ENCODE data around the gene RAB32.
"Not testable (repeated sequence)": the region's sequence is repeated elsewhere in the genome, so short reads cannot be mapped to it uniquely, and the experiment has no call there.

Gene RAB32

GRCh38 chr6:146546443-146547043 is 2.9 kb downstream of the RAB32 start:
- TF ChIP-seq Cebpa-rat (IDR thresholded peaks at IDR 0.05) = peak; percentile 38; the same call in 1 of the 2 replicates
- Histone ChIP-seq H3K27me3 (no peaks in the 10 kb centered on the region), H3K4me2 (no peak overlapping the region), H3K9ac (no peak overlapping the region), H3K4me1 (no peaks in the 10 kb centered on the region), H3K4me3 (no peak overlapping the region), H3K9me3 (peaks cover 17% of the 10 kb centered on the region), H3K36me3 (no peaks in the 10 kb centered on the region), H3K27ac (no peak overlapping the region), H4K20me1 (no peaks in the 10 kb centered on the region)

GRCh38 chr6:146547889-146548288 is 4.3 kb downstream of the RAB32 start:
- no peak for TF ChIP-seq Cebpa-rat (IDR thresholded peaks at IDR 0.05)
- Histone ChIP-seq H3K27ac (no peak overlapping the region), H3K4me3 (no peak overlapping the region)

DNA sequence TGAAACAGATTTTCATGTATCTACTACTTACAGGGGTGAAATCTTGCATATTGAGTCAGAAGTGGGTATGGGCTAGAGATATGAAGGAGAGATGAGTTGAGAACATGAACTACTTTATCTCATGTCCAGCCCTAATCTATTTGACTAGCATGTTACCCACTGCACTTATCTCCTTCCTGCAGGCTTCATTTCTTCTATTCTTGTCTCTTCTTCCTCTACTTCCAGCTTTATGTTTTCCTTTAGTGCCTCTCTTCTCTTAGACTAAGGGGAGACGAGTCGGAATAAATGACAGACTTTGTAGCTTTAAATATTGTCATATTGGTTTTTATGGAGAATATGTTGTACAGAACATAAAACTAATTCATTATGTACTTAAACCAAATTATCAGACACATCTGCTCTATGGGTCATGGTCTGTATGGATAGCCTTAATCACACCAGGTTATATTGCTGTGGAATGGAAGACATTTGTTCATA is 5.3 kb downstream of the RAB32 start:
- H3K4me1 ChIP-seq = no peaks in the 10 kb centered on the region
- no peak overlapping the region for H3K27ac ChIP-seq
- no peak overlapping the region for H3K4me3 ChIP-seq
- TF ChIP-seq Cebpa-rat (IDR thresholded peaks at IDR 0.05) = no peak
- peaks cover 5% of the 10 kb centered on the region for H3K9me3 ChIP-seq
- no peak overlapping the region for H3K9ac ChIP-seq
- no peaks in the 10 kb centered on the region for H3K27me3 ChIP-seq
- H3K36me3 ChIP-seq = no peaks in the 10 kb centered on the region
- no peak overlapping the region for H3K4me2 ChIP-seq
- no peaks in the 10 kb centered on the region for H4K20me1 ChIP-seq

More at GRCh38 chr6:146547889-146548288, 4.3 kb downstream of the RAB32 start:
- H3K9ac ChIP-seq = no peak overlapping the region
- no peaks in the 10 kb centered on the region for H3K4me1 ChIP-seq
- no peaks in the 10 kb centered on the region for H3K36me3 ChIP-seq
- no peak overlapping the region for H3K4me2 ChIP-seq
- peaks cover 16% of the 10 kb centered on the region for H3K9me3 ChIP-seq
- H3K27me3 ChIP-seq = no peaks in the 10 kb centered on the region
- no peaks in the 10 kb centered on the region for H4K20me1 ChIP-seq

- Histone ChIP-seq H3K9ac (no peak overlapping the region), H3K4me3 (no peak overlapping the region), H3K4me1 (no peaks in the 10 kb centered on the region), H4K20me1 (no peaks in the 10 kb centered on the region), H3K27me3 (no peaks in the 10 kb centered on the region), H3K4me2 (no peak overlapping the region), H3K9me3 (no peaks in the 10 kb centered on the region), H3K36me3 (no peaks in the 10 kb centered on the region), H3K27ac (no peak overlapping the region)
- peak; percentile 87 for TF ChIP-seq Cebpa-rat (IDR thresholded peaks at IDR 0.05)
These were observed 7.3 kb downstream of the RAB32 start for GRCh38 chr6:146550911-146551310.

GRCh38 chr6:146551545-146551944 is 7.9 kb downstream of the RAB32 start:
- no peaks in the 10 kb centered on the region for H3K4me1 ChIP-seq
- H3K36me3 ChIP-seq = no peaks in the 10 kb centered on the region
- no peaks in the 10 kb centered on the region for H4K20me1 ChIP-seq
- no peaks in the 10 kb centered on the region for H3K9me3 ChIP-seq
- no peak overlapping the region for H3K9ac ChIP-seq
- no peak overlapping the region for H3K4me3 ChIP-seq
- no peaks in the 10 kb centered on the region for H3K27me3 ChIP-seq
- no peak for TF ChIP-seq Cebpa-rat (IDR thresholded peaks at IDR 0.05)
- no peak overlapping the region for H3K27ac ChIP-seq
- no peak overlapping the region for H3K4me2 ChIP-seq

DNA sequence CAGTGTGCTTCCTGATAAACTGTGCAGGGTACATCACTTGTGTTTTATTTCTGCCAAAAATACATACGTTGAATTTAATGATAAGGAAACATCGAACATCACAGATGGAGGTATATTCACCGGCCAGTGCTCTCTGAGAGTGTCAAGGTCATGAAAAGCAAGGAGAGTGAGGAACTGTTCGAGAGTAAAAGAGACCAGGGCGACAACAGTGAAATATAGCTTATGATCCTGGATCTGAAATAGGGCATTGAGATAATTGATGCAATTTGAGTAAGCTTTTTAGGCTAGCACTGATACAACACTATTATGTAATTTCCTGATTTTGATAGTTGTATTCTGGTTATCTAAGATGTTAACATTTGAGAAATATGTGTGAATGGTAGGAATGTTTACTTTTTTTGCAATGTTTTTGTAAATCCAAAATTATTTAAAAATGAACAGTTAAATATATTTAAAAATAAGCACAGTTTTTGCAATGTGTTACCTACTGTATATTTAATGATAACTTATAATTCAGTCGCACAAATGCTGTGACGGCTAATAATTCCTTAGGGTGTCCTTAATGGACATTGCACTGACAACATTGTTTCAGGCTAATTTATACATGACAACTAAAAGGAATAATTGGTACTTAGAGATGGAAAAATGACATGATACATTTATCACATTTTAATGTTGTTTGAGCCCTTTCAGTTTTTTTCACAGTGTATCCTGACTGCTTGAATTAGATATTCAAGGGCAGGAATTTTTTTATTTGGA is 9.9 kb downstream of the RAB32 start:
- Histone ChIP-seq H3K9me3 (no peaks in the 10 kb centered on the region), H3K36me3 (no peaks in the 10 kb centered on the region)
- no peak for TF ChIP-seq Cebpa-rat (IDR thresholded peaks at IDR 0.05)

GRCh38 chr6:146560607-146561006 is 17.0 kb downstream of the RAB32 start:
- Histone ChIP-seq H3K4me2 (no peak overlapping the region), H3K9me3 (no peaks in the 10 kb centered on the region)
- no peak for TF ChIP-seq Cebpa-rat (IDR thresholded peaks at IDR 0.05)

More for the DNA sequence above, 9.9 kb downstream of the RAB32 start:
- no peaks in the 10 kb centered on the region for H3K27me3 ChIP-seq
- H3K4me1 ChIP-seq = no peaks in the 10 kb centered on the region
- no peak overlapping the region for H3K4me3 ChIP-seq
- H3K9ac ChIP-seq = no peak overlapping the region
- no peak overlapping the region for H3K4me2 ChIP-seq
- H4K20me1 ChIP-seq = no peaks in the 10 kb centered on the region
- no peak overlapping the region for H3K27ac ChIP-seq

DNA sequence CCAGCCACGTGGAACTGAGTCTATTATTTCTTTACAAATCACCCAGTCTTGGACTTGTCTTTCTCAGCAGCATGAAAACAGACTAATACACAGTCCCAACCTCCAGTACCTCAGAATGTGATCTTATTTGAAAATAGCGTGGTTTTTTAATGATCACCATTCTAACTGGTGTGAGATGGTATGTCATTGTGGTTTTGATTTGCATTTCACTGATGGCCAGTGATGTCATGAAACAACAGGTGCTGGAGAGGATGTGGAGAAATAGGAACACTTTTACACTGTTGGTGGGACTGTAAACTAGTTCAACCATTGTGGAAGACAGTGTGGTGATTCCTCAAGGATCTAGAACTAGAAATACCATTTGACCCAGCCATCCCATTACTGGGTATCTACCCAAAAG is 23.0 kb downstream of the RAB32 start:
- not testable (repeated sequence) for H3K27ac ChIP-seq, H4K20me1 ChIP-seq, H3K36me3 ChIP-seq, H3K9me3 ChIP-seq, H3K4me3 ChIP-seq, H3K4me2 ChIP-seq, H3K9ac ChIP-seq, H3K27me3 ChIP-seq, H3K4me1 ChIP-seq

More at GRCh38 chr6:146560607-146561006, 17.0 kb downstream of the RAB32 start:
- no peaks in the 10 kb centered on the region for H3K36me3 ChIP-seq
- H3K27me3 ChIP-seq = no peaks in the 10 kb centered on the region
- no peak overlapping the region for H3K9ac ChIP-seq
- no peaks in the 10 kb centered on the region for H4K20me1 ChIP-seq
- no peaks in the 10 kb centered on the region for H3K4me1 ChIP-seq
- no peak overlapping the region for H3K4me3 ChIP-seq
- no peak overlapping the region for H3K27ac ChIP-seq

DNA sequence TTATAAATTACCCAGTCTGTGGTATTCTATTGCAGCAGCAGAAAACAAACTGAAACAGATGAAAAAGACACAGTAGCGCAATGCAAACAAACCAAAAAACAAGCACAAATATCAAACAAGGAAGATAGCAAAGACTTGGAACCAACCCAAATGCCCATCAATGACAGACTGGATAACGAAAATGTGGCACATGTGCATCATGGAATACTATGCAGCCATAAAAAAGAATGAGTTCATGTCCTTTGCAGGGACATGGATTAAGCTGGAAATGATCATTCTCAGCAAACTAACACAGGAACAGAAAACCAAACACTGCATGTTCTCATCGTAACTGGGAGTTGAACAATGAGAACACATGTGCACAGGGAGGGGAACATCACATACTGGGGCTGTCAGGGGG is 25.0 kb downstream of the RAB32 start:
- not testable (repeated sequence) for H4K20me1 ChIP-seq, H3K36me3 ChIP-seq, H3K27ac ChIP-seq, H3K27me3 ChIP-seq, H3K4me3 ChIP-seq, H3K4me2 ChIP-seq, H3K9me3 ChIP-seq, H3K9ac ChIP-seq, H3K4me1 ChIP-seq

DNA sequence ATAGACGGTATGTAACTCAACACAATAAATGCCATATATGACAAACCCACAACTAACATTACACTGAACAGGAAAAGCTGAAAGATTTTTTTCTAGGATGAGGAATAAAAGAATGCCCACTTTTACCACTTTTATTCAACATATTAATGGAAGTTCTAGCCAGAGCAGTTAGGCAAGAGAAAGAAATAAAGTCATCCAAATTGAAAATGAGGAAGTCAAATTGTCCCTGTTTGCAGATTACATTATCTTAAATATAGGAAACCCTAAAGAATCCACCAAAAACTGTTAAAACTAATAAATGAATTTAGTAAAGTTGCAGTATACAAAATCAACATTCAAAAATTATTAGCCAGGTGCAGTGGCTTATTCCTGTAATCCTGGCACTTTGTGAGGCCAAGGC is 30.6 kb downstream of the RAB32 start:
- no peak overlapping the region for H3K4me2 ChIP-seq
- TF ChIP-seq Cebpa-rat (IDR thresholded peaks at IDR 0.05) = no peak
- H4K20me1 ChIP-seq = no peaks in the 10 kb centered on the region
- no peaks in the 10 kb centered on the region for H3K4me1 ChIP-seq
- no peaks in the 10 kb centered on the region for H3K27me3 ChIP-seq
- H3K4me3 ChIP-seq = no peak overlapping the region
- no peaks in the 10 kb centered on the region for H3K36me3 ChIP-seq
- no peaks in the 10 kb centered on the region for H3K9me3 ChIP-seq
- H3K9ac ChIP-seq = no peak overlapping the region
- H3K27ac ChIP-seq = no peak overlapping the region
